Memory B cell (primary cell): ENCODE data around the gene DHRSX.

Experiments used
- ATAC-seq: fragments of 150-1000 bp; cut with Tn5 transposase; 2 replicates; pipeline ENCODE4 v1.10.0; 2021; ENCODE audit warnings: low read depth, mild to moderate bottlenecking, moderate library complexity
- DNase-seq, 2 donors: peaks; one replicate each; pipeline ENCODE4 v3.0.0; 2022; ENCODE audit warnings: low spot score in 2 of 2
- H3K27ac Mint-ChIP-seq: one replicate; pipeline ENCODE4 v1.8.0; 2022; ENCODE audit warnings: mild to moderate bottlenecking, moderate library complexity, mixed read lengths
- H3K27me3 Mint-ChIP-seq: one replicate; pipeline ENCODE4 v1.8.0; 2022; ENCODE audit warnings: mixed read lengths
- H3K36me3 Mint-ChIP-seq: one replicate; pipeline ENCODE4 v1.8.0; 2022; ENCODE audit warnings: mild to moderate bottlenecking, mixed read lengths
- H3K4me1 Mint-ChIP-seq: one replicate; pipeline ENCODE4 v1.8.0; 2022; ENCODE audit warnings: mixed read lengths
- H3K4me3 Mint-ChIP-seq: one replicate; pipeline ENCODE4 v1.8.0; 2022; ENCODE audit warnings: mild to moderate bottlenecking, moderate library complexity, mixed read lengths
- H3K9me3 Mint-ChIP-seq: one replicate; pipeline ENCODE4 v1.8.0; 2022; ENCODE audit warnings: mixed read lengths

Gene DHRSX

DNA sequence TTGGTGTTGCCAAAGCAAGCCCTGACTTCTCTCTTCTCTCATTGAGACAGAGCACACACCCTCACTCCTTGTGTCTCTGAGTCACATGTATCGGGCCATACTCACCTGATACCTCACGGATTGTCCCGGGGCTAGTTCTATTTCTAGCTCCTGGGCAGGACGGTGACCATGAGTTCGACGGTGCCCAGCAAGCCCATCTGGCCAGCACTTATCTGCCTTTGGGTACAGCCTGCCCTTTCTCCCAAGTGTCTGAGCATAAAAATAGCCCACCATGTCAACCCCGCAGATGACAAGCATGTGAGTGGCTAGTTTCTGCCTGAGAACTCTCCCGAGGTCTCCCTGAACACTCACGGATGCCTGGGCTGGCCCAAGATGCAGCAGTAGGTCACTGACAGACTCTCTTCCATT lies 158.5 kb downstream of the DHRSX start:
- no peaks in the 10 kb centered on the region for H3K27me3 Mint-ChIP-seq
- peaks cover 14% of the 10 kb centered on the region for H3K9me3 Mint-ChIP-seq
- H3K36me3 Mint-ChIP-seq: peaks cover 59% of the 10 kb centered on the region

DNA sequence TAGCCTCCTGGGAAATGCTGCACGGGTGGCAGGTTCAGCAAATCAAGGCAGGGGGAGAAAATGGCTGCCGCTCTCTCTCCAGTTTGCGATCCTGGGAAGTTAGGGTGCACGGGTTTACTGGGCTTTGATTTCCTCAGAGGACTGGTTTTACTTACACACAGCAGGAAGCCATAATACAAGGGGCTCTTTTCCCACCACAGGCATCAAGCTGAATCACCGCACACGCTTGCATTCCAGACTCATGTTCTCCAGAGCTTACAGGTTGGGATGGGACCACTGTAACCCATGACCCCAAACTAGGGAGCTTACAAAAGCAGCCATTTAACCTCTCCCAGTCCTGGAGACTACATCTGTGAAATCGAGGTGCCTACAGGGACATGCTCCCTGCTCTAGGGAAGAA lies 159.8 kb downstream of the DHRSX start:
- H3K36me3 Mint-ChIP-seq: peaks cover 48% of the 10 kb centered on the region
- peaks cover 31% of the 10 kb centered on the region for H3K4me1 Mint-ChIP-seq
- no peak overlapping the region for H3K4me3 Mint-ChIP-seq
- peak overlapping the region; percentile 52 for H3K27ac Mint-ChIP-seq
- H3K9me3 Mint-ChIP-seq: peaks cover 14% of the 10 kb centered on the region
- H3K27me3 Mint-ChIP-seq: no peaks in the 10 kb centered on the region
- DNase-seq (no peak), ATAC-seq (no peak)

More for the DNA sequence above, 158.5 kb downstream of the DHRSX start:
- Mint-ChIP-seq H3K4me3 (no peak overlapping the region), H3K4me1 (peaks cover 31% of the 10 kb centered on the region), H3K27ac (no peak overlapping the region)
- ATAC-seq: no peak
- DNase-seq: no peak

DNA sequence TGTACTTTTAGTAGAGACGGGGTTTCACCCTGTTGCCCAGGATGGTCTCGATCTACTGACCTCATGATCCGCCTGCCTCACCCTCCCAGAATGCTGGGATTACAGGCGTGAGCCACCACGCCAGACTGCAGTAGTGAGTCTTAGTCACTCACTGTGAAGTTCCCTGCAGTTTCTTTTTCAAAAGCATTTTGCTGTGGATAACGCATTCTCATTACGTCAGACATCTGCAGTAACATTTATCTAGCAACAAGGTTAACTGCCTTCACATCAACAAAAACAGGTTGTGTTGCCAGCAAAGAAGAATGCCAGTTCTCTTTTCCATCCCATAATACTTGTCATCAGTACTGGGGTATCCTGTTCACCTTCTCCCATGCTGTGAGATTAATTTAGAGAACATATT lies 164.6 kb downstream of the DHRSX start:
- Mint-ChIP-seq H3K36me3 (peaks cover 22% of the 10 kb centered on the region), H3K27ac (no peak overlapping the region), H3K4me1 (peaks cover 18% of the 10 kb centered on the region), H3K9me3 (peaks cover 15% of the 10 kb centered on the region), H3K4me3 (no peak overlapping the region), H3K27me3 (no peaks in the 10 kb centered on the region)
- ATAC-seq: no peak
- DNase-seq: no peak

DNA sequence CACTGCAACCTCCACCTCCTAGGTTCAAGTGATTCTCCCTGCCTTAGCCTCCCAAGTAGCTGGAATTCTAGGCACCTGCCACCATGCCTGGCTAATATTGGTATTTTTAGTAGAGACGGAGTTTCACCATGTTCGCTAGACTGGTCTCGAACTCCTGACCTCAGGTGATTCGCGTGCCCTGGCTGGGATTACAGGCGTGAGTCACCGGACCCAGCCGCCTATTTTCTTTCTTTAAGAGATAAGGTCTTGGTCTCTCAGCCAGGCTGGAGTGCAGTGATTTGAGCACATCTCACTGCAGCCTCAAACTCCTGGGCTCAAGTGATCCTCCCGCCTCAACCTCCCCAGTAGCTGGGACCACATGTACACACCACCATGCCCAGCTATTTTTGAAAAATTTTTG lies 166.5 kb downstream of the DHRSX start:
- Mint-ChIP-seq H3K9me3 (peaks cover 8% of the 10 kb centered on the region), H3K27ac (no peak overlapping the region), H3K36me3 (peaks cover 11% of the 10 kb centered on the region), H3K4me3 (no peak overlapping the region), H3K27me3 (no peaks in the 10 kb centered on the region), H3K4me1 (peaks cover 14% of the 10 kb centered on the region)
- ATAC-seq (no peak), DNase-seq (no peak)

DNA sequence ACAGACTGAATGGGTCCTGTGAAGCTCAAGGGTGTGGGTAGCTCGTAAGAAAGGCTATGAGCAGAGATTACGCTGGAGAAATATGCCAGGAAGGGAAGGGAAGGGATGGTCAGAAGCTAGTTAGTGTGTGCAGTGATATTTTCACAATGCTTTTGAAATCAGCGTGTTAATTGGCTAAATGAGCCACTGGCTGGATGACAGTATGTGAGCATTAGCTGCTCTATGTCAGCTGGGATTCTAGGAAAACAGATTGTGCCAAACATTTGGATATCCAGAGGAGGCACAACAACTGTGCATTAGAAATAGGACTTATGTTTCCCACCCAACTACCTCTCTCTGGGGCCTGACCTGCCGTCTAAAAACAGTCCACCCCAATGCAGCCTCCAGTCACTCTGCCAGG lies 168.5 kb downstream of the DHRSX start:
- Mint-ChIP-seq H3K9me3 (peaks cover 3% of the 10 kb centered on the region), H3K36me3 (peaks cover 9% of the 10 kb centered on the region), H3K27me3 (no peaks in the 10 kb centered on the region), H3K4me1 (peaks cover 2% of the 10 kb centered on the region), H3K27ac (no peak overlapping the region), H3K4me3 (no peak overlapping the region)
- ATAC-seq (no peak), DNase-seq (no peak)

DNA sequence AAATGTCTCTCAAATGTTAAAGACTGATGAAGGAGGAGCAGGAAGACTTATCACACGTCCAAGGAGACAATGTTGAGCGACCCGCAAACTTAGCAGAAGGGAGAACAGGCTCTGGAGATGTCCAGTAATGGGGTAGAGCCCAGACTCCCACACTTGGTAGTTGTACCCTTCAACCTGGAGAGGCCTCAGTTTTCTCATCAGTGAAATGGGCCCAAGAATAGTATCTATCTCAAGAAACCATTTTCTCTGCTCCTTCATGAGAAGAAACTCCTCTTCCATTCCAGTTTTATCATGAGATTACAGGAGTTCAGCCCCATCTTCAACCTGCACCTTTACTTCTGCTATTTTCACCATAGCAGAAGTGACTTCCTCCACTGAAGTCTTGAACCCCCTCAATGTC lies 169.9 kb downstream of the DHRSX start:
- Mint-ChIP-seq H3K4me3 (no peak overlapping the region), H3K9me3 (peaks cover 3% of the 10 kb centered on the region), H3K27ac (no peak overlapping the region), H3K27me3 (no peaks in the 10 kb centered on the region), H3K4me1 (peaks cover 2% of the 10 kb centered on the region), H3K36me3 (peaks cover 9% of the 10 kb centered on the region)
- no peak for ATAC-seq
- DNase-seq: no peak

DNA sequence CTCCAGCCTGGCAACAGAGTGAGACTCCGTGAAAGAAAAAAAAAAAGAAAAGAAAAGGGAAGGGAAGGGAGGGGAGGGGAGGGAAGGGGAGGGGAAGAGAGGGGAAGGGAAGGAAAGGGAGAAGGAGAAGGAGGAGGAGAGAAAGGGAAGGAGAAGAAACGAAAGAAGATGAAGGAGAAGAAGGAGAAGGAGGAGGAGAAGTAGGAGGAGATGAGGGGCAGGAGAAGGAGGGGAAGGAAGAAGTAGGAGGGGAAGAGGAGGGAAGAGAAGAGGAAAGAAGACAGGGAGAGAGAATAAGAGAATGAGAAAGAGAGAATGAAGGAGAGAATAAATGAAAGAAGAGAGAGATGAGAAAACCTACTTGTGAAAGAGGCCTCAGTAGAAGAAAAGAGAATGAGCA lies 170.3 kb downstream of the DHRSX start:
- ATAC-seq (no peak), DNase-seq (no peak)
- Mint-ChIP-seq H3K27me3 (no peaks in the 10 kb centered on the region), H3K4me1 (peaks cover 2% of the 10 kb centered on the region), H3K27ac (no peak overlapping the region), H3K9me3 (peaks cover 4% of the 10 kb centered on the region), H3K36me3 (peaks cover 9% of the 10 kb centered on the region), H3K4me3 (no peak overlapping the region)

DNA sequence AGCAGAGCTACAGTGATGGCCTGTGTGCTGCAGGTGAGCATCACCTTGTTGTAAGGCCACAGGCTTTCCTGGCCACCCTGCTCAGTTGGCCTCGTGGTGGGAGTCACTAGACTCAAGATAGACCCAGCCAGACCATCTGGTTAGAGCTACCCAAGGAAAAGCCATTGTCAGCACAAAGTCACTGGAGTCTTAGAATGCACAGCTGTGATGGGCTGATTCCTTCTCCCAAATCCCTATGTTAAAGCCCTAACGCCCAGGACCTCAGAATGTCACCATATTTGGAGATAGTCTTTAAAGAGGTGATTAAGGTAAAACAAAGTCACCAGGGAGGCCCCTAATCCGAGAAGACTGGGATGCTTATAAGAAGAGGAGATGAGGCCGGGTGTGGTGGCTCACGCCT lies 173.4 kb downstream of the DHRSX start:
- peaks cover 4% of the 10 kb centered on the region for H3K4me1 Mint-ChIP-seq
- H3K27ac Mint-ChIP-seq: no peak overlapping the region
- H3K4me3 Mint-ChIP-seq: no peak overlapping the region
- H3K9me3 Mint-ChIP-seq: peaks cover 2% of the 10 kb centered on the region
- ATAC-seq (no peak), DNase-seq (no peak)
- H3K36me3 Mint-ChIP-seq: peaks cover 7% of the 10 kb centered on the region
- no peaks in the 10 kb centered on the region for H3K27me3 Mint-ChIP-seq

DNA sequence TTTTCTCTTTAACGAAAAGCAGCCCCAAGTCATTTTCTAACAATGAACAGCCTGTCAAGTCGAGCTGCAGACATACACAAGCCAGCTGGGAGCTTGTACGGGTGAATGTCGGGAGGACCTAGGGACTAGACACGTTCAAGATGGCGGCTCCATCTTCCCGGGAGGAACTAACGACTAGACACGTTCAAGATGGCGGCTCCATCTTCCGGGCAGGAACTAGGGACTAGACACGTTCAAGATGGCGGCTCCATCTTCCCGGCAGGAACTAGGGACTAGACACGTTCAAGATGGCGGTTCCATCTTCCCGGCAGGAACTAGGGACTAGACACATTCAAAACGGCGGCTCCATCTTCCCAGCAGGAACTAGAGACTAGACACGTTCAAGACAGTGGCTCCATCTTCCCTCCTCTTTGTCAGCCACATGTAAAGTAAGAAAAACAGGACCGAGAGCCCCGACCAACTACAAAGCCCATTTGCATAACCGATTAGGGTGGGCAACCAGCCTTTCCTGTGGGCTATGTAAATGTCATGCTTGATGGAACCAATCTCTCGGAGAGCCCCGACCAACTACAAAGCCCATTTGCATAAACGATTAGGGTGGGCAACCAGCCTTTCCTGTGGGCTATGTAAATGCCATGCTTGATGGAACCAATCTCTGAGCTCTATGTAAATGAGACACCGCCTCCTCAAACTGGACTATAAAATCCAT lies 175.5 kb downstream of the DHRSX start:
- H3K27me3 Mint-ChIP-seq: no peaks in the 10 kb centered on the region
- peaks cover 7% of the 10 kb centered on the region for H3K36me3 Mint-ChIP-seq
- peak overlapping the region; percentile 86 for H3K4me3 Mint-ChIP-seq
- DNase-seq (peak; percentile 20 to 46), ATAC-seq (peak; percentile 88)
- peaks cover 2% of the 10 kb centered on the region for H3K9me3 Mint-ChIP-seq
- H3K4me1 Mint-ChIP-seq: peaks cover 8% of the 10 kb centered on the region
- peak overlapping the region; percentile 37 for H3K27ac Mint-ChIP-seq

DNA sequence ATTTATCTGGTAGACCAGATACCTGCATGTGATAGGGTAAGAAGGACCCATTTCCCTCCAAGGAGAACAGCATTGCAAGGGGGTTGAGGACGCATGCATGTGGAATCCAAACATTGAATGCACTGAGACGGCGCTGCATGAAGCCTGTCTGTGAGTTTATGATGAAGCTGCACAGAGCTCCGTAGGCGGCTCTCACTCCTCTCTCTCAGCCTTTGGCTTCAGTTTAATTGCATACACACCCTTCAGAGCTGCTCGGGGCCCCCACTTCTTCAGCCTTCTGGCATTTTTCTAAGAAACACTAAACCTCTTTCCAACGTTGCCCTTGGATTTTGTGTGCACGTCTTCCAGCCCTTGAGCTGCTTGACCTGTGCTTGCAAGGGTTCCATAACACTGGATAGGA lies 176.6 kb downstream of the DHRSX start:
- DNase-seq (no peak), ATAC-seq (no peak)
- Mint-ChIP-seq H3K27ac (peak overlapping the region; percentile 50), H3K4me3 (peak overlapping the region; percentile 49), H3K4me1 (peaks cover 6% of the 10 kb centered on the region), H3K36me3 (peaks cover 5% of the 10 kb centered on the region), H3K9me3 (peaks cover 1% of the 10 kb centered on the region), H3K27me3 (no peaks in the 10 kb centered on the region)

DNA sequence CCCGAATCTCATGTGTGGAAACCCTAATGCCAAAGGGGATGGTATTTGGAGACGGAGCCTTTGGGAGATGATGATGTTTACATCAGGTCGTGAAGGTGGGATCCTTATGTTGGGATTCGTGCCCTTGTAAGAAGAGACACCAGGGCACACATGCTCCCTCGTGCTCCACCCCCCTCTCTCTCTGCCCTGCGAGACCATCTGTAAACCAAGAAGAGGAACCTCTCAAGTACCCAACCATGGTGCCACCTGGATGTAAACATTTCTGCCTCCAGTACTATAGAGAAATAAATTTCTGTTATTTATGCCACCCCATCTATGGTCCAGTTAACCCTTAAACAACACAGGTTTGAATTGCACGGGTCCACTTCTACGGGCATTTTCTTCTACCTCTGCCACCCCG lies 179.4 kb downstream of the DHRSX start:
- Mint-ChIP-seq H3K9me3 (peaks cover 1% of the 10 kb centered on the region), H3K4me3 (no peak overlapping the region), H3K27me3 (no peaks in the 10 kb centered on the region), H3K36me3 (peaks cover 4% of the 10 kb centered on the region), H3K27ac (no peak overlapping the region), H3K4me1 (peaks cover 6% of the 10 kb centered on the region)
- ATAC-seq (no peak), DNase-seq (no peak)

DNA sequence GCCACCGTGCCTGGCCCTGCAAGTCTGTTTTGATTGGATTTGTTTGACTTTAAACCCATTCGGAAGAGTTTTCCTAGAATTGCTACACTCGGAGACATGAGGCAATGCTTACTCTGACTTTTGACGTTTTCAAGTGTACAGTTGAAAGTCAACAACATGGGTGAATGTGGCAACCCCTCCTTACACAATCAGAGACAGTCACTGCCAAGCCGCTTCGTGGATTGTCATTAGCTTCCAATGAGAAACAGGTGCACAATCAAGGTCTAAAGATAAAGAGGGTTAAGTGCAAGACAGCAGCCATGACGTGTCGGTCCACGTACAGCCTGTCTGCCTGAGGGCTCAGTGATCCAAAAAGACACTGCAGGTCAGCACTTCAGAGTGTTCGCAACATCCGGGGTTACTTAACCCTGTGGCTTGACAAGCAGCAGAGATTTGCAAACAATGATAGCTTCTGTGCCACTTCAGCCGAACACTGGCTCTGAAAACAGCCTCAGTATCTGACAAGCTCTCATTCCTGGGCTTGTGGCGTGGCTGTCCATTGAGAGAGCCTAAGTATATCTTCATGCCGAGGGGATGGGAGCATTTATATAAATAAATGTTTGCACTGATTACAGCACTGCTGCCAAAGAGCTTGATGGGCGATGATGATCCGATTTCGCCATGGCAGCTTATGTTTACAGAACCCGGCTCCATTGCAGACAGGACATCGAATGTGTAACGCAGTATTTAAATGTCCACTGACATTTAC lies 180.0 kb downstream of the DHRSX start:
- Mint-ChIP-seq H3K9me3 (peaks cover under 1% of the 10 kb centered on the region), H3K4me1 (peaks cover 6% of the 10 kb centered on the region), H3K27ac (no peak overlapping the region), H3K4me3 (no peak overlapping the region), H3K27me3 (no peaks in the 10 kb centered on the region), H3K36me3 (peaks cover 5% of the 10 kb centered on the region)
- no peak for ATAC-seq
- no peak for DNase-seq

DNA sequence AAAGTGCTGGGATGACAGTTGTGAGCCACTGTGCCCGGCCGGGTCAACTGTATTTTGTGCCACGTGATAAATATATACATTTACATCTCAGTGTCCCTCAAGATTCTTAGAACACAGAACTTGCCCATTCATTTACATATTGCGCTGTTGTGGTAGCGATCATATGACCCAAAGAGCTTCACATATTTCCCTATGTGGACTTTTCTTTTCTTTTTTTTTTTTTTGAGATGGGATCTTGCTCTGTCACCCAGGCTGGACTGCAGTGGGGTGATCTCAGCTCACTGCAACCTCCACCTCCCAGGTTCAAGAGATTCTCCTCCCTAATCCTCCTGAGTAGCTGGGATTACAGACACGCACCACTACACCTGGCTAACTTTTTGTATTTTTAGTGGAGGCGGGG lies 180.7 kb downstream of the DHRSX start:
- Mint-ChIP-seq H3K36me3 (peaks cover 7% of the 10 kb centered on the region), H3K4me1 (peaks cover 6% of the 10 kb centered on the region), H3K27me3 (no peaks in the 10 kb centered on the region), H3K9me3 (no peaks in the 10 kb centered on the region), H3K4me3 (no peak overlapping the region), H3K27ac (no peak overlapping the region)
- no peak for ATAC-seq
- no peak for DNase-seq

DNA sequence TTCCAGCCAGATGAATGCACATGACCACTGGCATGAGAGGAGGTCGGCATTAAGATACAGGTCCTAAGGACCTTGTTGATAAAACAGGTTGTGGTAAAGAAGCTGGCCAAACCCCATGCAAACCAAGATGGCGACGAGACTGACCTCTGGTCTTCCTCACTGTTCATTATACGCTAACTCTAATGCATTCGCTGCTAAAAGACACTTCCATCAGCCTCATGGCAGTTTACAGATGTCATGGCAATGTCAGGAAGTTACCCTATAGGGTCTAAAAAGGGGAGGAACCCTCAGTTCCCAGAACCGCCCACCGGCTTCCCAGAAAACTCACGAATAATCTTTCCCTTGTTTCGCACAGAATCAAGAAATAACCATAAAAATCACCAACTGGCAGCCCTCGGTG lies 182.4 kb downstream of the DHRSX start:
- H3K27me3 Mint-ChIP-seq: no peaks in the 10 kb centered on the region
- H3K4me3 Mint-ChIP-seq: no peak overlapping the region

More for the DNA sequence above, 182.4 kb downstream of the DHRSX start:
- Mint-ChIP-seq H3K36me3 (peaks cover 7% of the 10 kb centered on the region), H3K4me1 (peaks cover 4% of the 10 kb centered on the region), H3K9me3 (no peaks in the 10 kb centered on the region), H3K27ac (no peak overlapping the region)
- DNase-seq (no peak), ATAC-seq (no peak)
